AG10803 (cell line): ENCODE results near the gene TMEM14C.
"Not testable (repeated sequence)": the region's sequence is repeated elsewhere in the genome, so short reads cannot be mapped to it uniquely, and the experiment has no call there.

Experiments used
- DNase-seq: peaks from one replicate; pipeline ENCODE4 v3.0.0; 2010; ENCODE audit warnings: low read depth
- H3K4me3 ChIP-seq: 2 replicates; pipeline ENCODE4 v1.5.1; 2011; ENCODE audit warnings: mild to moderate bottlenecking, low read length, control low read depth
- TF ChIP-seq, protein P1 (sequence below): conservative IDR thresholded peaks from 2 replicates; pipeline ENCODE4 v1.5.1; 2011; ENCODE audit warnings: mild to moderate bottlenecking, low read length, control low read depth, inconsistent platforms

TMEM14C gene

DNA sequence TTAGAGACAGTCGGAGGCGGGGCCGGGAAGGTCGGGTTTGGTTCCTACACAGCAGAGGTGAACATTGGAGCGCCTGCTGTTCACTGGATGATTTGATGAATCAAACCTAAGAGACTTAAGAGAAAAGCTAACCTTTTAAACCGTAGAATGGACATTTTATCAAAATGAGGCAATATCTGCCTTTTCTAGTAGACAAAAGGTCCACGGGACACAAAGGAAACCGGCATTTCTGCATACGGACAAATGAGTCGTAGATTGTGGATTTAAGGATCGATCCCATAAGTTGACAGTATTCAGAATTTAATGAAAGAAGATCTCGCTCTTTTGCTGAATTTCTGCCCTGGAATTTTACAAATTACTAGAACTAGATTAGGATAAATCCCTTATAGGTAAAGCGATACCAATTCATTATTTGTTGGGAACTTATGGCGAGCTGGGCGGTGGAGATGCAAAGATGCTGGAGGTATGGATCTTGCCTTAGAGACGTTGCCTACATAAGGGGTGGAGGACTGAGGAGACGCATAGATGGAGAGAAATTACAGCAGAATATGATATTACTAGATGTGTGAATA, 27.7 kb upstream of the TMEM14C start:
- TF ChIP-seq, protein P1, sequence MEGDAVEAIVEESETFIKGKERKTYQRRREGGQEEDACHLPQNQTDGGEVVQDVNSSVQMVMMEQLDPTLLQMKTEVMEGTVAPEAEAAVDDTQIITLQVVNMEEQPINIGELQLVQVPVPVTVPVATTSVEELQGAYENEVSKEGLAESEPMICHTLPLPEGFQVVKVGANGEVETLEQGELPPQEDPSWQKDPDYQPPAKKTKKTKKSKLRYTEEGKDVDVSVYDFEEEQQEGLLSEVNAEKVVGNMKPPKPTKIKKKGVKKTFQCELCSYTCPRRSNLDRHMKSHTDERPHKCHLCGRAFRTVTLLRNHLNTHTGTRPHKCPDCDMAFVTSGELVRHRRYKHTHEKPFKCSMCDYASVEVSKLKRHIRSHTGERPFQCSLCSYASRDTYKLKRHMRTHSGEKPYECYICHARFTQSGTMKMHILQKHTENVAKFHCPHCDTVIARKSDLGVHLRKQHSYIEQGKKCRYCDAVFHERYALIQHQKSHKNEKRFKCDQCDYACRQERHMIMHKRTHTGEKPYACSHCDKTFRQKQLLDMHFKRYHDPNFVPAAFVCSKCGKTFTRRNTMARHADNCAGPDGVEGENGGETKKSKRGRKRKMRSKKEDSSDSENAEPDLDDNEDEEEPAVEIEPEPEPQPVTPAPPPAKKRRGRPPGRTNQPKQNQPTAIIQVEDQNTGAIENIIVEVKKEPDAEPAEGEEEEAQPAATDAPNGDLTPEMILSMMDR, result no peak
- peak overlapping the region; percentile 98 for H3K4me3 ChIP-seq
- DNase-seq, result no peak

DNA sequence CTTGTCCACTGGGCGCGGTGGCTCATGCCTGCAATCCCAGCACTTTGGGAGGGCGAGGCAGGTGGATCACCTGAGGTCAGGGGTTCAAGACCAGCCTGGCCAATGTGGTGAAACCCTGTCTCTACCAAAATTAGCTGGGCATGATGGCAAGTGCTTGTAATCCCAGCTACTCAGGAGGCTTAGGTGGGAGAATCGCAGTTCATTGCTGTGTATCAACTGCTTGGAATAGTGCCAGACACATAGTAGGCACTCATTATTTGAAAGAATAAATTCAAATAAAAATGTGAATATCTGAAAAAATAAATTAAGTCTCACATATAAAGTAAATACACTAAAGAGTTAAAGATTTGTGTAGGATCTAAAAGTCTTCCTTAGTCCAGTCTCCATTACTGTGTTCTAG, 26.2 kb upstream of the TMEM14C start:
- TF ChIP-seq, protein P1, result no peak
- no peak for DNase-seq
- H3K4me3 ChIP-seq, result no peak overlapping the region

DNA sequence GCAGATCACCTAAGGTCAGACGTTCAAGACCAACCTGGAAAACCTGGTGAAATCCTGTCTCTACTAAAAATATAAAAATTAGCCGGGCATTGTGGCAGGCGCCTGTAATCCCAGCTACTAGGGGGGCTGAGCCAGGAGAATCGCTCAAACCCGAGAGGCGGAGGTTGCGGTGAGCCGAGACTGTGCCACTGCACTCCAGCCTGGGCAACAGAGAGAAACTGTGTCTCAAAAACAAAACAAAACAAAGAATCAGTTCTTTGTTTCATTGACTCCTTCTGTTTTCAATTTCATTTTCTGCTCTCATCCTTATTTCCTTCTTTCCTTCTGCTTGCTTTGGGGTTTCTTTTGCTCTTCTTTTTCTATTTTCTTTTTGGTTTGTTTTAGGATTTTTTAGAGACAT, 8.9 kb upstream of the TMEM14C start:
- no peak for DNase-seq
- TF ChIP-seq, protein P1, result no peak
- H3K4me3 ChIP-seq, result no peak overlapping the region

DNA sequence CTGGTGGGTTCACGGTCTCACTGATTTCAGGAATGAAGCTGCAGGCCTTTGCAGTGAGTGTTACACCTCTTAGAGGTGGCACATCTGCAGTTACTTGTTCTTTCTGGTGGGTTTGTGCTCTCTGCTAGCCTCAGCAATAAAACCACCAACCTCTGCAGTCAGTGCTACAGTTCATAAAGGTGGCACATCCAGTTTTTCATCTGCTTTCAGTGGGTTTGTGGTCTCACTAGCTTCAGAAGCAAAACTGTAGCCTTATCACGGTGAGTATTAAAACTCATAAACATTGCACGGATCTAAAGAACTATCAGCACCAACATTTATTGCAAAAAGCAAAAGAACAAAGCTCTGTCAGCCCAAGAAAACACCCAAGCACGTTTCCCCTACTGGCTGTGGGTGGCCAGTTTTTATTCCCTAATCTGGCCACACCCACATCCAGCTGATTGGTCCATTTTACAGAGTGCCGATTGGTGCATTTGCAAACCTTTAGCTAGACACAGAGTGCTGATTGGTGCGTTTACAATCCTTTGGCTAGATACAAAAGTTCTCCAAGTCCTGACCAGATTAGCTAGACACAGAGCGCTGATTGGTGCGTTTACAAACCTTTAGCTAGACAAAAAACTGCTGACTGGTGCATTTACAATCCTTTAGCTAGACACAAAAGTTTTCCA, 3.4 kb upstream of the TMEM14C start:
- H3K4me3 ChIP-seq, result peak overlapping the region; percentile 70
- DNase-seq, result peak; percentile 3
- TF ChIP-seq, protein P1, result no peak

DNA sequence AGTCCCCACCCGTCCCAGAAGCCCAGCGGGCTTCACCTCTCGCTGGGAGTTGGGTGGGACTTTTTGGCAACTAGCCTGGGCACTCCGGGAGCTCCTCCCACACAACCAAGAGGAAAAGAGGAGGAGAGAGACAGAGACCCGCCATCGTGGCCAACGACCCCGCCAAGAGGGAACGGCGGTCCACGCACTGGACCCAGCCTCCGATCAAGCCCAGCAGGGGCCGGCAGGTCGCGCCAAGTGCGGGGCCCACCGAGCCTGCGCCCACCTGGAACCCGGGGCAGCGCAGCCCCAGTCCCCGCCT, 3.0 kb upstream of the TMEM14C start:
- peak overlapping the region; percentile 70 for H3K4me3 ChIP-seq
- TF ChIP-seq, protein P1, result no peak
- no peak for DNase-seq

DNA sequence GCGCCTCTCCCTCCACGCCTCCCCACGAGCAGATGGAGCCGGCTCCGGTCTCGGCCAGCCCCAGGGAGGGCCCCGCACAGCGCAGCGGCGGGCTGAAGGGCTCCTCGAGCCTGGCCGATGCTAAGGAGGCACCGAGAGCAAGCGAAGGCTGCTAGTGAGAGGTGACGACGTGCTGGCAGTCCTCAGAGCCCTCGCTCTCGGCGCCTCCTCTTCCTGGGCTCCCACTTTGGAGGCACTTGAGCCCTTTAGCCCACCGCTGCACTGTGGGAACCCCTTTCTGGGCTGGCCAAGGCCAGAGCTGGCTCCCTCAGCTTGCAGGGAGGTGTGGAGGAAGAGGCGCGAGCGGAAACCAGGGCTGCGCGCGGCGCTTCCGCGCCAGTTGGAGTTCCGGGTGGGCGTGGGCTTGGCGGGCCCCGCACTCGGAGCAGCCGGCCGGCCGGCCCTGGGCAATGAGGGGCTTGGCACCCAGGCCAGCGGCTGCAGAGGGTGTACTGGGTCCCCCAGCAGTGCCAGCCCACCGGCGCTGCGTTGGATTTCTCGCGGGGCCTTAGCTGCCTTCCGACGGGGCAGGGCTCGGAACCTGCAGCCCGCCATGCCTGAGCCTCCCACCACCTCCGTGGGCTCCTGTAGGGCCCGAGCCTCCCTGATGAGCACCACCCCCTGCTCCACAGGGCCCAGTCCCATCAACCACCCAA, 2.5 kb upstream of the TMEM14C start:
- H3K4me3 ChIP-seq, result peak overlapping the region; percentile 70
- TF ChIP-seq, protein P1, result no peak
- peak; percentile 18 for DNase-seq

DNA sequence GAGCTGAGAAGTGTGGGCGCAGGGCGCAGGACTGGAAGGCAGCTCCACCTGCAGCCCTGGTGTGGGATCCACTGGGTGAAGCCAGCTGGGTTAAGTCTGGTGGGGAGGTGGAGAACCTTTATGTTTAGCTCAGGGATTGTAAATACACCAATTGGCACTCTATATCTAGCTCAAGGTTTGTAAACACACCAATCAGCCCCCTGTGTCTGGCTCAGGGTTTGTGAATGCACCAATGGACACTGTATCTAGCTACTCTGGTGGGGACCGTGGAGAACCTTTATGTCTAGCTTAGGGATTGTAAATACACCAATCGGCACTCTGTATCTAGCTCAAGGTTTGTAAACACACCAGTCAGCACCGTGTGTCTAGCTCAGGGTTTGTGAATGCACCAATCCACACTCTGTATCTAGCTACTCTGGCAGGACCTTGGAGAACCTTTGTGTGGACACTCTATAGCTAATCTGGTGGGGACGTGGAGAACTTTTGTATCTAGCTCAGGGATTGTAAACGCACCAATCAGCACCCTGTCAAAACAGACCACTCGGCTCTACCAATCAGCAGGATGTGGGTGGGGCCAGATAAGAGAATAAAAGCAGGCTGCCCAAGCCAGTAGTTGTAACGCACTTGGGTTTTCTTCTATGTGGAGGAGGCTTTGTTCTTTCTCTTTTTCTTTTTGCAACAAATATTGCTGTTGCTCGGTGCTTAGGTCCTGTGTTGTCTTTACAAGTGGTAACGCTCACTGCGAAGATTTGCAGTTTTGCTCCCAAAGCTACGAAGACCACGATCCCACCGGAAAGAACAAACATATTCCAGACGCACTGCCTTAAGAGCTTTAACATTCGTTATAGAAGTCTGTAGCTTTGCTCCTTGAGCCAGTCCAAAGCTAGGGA, 1.7 kb upstream of the TMEM14C start:
- peak overlapping the region; percentile 70 for H3K4me3 ChIP-seq
- DNase-seq, result not testable (repeated sequence)
